ENCODE measurements around the gene RPS15. TPM values are rescaled to one million over a fixed set of nuclear protein-coding genes. Genes with fewer than 3 reads are reported as not detected.
"Not testable (repeated sequence)": the region's sequence is repeated elsewhere in the genome, so short reads cannot be mapped to it uniquely, and the experiment has no call there.

RPS15 gene
- total RNA-seq, 1 donor from 2014 or later: 854 TPM

DNA sequence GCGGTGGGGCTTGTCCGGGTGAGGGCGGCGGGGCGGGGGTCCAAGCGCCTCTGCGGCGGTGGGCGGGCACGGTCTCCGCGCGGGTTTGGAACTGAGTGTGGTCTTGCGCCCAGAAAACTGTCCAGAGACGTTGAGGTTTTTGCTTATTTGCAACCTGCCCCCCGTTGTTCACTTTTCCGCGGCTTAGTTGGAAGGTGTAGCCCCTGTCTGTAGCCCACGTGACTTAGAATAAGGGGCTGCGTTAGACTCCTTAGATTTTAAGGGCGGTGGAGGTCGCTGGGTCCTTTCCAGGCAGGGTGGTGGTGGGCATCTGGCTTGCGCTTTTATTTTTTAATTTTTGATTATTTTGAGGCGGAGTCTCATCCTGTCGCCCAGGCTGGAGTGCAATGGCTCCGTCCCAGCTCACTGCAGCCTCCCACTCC is 748 bp downstream of the RPS15 start:
- no peak for TF ChIP-seq CTCF (IDR thresholded peaks at IDR 0.05)
- no peaks in the 10 kb centered on the region for H3K9me3 ChIP-seq
- peaks cover 20% of the 10 kb centered on the region for H3K4me1 ChIP-seq
- H3K4me3 ChIP-seq: peak overlapping the region; percentile 98
- intact Hi-C loops (cut with DNase I): no loop called here
- ATAC-seq: peak in 1 of 2 donors; percentile 1
- no peak for DNase-seq
- H3K36me3 ChIP-seq: peaks cover 59% of the 10 kb centered on the region
- no peaks in the 10 kb centered on the region for H3K27me3 ChIP-seq (ENCODE audit: low read depth)
- peak overlapping the region; percentile 92 for H3K27ac ChIP-seq

DNA sequence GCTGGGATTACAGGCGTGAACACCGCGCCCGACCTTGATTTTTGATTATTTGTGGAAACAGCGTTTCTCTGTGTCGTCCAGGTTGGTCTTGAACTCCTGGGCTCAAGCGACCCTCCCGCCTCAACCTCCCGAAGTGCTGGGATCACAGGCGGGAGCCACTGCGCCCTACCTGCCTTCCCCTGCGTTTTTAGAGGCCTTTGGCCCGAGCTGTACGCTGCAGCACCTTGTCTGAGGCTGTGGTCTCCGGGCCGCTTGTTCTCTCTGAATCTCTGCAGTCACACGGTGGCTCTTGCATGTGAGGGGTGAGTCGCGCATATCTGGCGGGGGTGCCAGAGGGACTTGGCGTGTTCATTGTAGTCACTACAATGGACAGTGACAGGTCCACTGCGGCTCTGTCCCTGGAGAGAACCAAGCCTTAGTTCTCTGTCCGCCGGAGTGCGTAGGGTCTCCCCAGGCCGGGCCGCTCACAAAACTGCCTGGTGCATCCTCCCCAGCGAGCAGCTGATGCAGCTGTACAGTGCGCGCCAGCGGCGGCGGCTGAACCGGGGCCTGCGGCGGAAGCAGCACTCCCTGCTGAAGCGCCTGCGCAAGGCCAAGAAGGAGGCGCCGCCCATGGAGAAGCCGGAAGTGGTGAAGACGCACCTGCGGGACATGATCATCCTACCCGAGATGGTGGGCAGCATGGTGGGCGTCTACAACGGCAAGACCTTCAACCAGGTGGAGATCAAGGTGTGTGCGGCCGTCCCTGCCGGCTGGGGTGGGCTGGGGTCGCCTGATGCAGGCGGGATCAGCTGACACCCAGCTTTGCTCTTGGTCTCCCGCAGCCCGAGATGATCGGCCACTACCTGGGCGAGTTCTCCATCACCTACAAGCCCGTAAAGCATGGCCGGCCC is 1.6 kb downstream of the RPS15 start:
- ATAC-seq; H3K27me3 ChIP-seq (ENCODE audit: low read depth); H3K27ac ChIP-seq; H3K9me3 ChIP-seq; intact Hi-C loops (cut with DNase I): not testable (repeated sequence)
- Histone ChIP-seq H3K4me1 (peaks cover 21% of the 10 kb centered on the region), H3K4me3 (peak overlapping the region; percentile 98), H3K36me3 (peaks cover 51% of the 10 kb centered on the region)
- peak; percentile 45 for DNase-seq

DNA sequence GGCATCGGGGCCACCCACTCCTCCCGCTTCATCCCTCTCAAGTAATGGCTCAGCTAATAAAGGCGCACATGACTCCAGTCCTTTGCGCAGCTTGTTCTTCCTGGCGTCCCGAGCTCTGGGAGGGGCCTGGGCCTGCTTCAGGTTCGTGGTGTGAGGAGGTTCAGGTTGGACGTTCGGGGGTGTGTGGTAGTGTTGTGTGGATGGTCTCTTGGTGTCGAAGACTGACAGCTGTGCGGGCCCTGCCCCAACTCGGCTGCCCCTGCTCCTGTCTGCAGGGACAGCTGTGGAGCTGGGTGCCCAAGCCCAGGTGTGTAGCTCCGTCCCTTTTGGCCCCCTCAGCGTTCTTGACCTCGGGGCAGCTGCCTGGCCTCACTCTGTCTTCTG is 2.2 kb downstream of the RPS15 start:
- H3K27me3 ChIP-seq (ENCODE audit: low read depth): peaks cover 1% of the 10 kb centered on the region
- DNase-seq: no peak
- H3K9me3 ChIP-seq: no peaks in the 10 kb centered on the region
- TF ChIP-seq CTCF (IDR thresholded peaks at IDR 0.05): no peak
- H3K27ac ChIP-seq: no peak overlapping the region
- H3K36me3 ChIP-seq: peaks cover 45% of the 10 kb centered on the region
- peaks cover 28% of the 10 kb centered on the region for H3K4me1 ChIP-seq
- no peak for ATAC-seq
- no peak overlapping the region for H3K4me3 ChIP-seq
- intact Hi-C loops (cut with DNase I): no loop called here

DNA sequence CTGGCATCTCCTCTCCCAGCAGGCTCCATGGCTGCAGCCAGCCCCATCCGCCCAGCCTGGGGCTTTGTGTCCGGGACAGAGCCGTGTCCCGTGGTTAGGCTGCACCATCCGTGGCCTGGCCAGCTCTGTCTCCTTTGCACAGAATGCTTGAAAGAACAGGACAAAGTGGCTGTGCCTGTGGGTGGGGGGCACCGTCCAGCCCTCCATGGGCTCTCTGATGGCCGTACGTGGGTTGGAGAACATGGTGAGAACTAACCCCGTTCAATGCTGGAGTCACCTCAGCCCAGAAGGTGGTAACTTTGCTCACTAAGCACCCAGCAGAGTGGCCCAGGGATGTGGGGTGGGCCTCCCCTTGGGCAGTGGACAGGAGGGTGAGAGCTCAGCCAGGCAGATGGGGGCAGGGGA is 2.8 kb downstream of the RPS15 start:
- Histone ChIP-seq H3K27ac (no peak overlapping the region), H3K27me3 (ENCODE audit: low read depth) (peaks cover 8% of the 10 kb centered on the region), H3K36me3 (peaks cover 41% of the 10 kb centered on the region), H3K4me1 (peaks cover 34% of the 10 kb centered on the region), H3K9me3 (no peaks in the 10 kb centered on the region), H3K4me3 (no peak overlapping the region)
- intact Hi-C loops (cut with DNase I): no loop called here
- ATAC-seq (no peak), DNase-seq (peak; percentile 40)
- TF ChIP-seq CTCF (IDR thresholded peaks at IDR 0.05): no peak

DNA sequence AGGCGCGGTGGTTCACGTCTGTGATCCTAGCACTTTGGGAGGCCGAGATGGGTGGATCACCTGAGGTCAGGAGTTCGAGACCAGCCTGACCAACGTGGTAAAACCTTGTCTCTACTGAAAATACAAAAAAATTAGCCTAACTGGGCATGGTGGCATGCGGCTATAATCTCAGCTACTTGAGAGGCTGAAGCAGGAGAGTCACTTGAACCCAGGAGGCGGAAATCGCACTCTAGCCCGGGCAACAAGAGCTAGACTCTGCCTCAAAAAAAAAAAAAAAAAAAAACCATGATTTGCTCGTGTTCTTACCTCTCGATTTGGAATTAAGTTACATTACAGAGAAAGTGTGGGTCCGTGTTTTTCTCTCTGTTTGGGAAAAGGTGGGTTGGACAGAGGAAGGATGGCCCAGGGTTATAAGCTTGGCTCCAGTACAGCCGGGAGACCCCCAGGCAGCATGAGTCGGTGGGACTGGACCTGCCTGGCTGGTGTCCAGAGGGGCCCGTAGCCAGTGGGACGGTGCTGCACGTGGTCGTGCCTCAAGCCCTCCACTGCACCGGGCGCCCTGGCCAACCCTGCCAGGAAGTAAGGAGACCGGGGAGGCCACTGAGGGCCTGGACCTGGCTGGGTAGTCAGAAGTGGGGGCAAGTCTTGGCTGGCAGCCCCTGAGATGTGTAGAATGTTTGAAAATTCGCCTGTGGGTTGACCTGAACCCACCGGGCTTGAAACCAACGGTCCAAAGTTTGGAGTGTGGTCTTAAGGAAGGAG is 3.7 kb downstream of the RPS15 start:
- Histone ChIP-seq H3K9me3 (no peaks in the 10 kb centered on the region), H3K27ac (no peak overlapping the region), H3K36me3 (peaks cover 41% of the 10 kb centered on the region), H3K27me3 (ENCODE audit: low read depth) (peaks cover 16% of the 10 kb centered on the region), H3K4me3 (no peak overlapping the region), H3K4me1 (peaks cover 41% of the 10 kb centered on the region)
- DNase-seq: peak; percentile 46
- ATAC-seq: no peak
- TF ChIP-seq CTCF (IDR thresholded peaks at IDR 0.05): no peak
- intact Hi-C loops (cut with DNase I): no loop called here

Measured in lower lobe of right lung (tissue), 2 donors.